MM.1S (cell line): Measurements from ENCODE around the gene BEGAIN.

Experiments
- EZH2phosphoT487 ChIP-seq: fragments of 300-600 bp; sonication (generic); IDR thresholded peaks from 2 replicates; pipeline ENCODE4 v1.6.1; 2018; ENCODE audit warnings: antibody characterized with exemption, low read length
- TF ChIP-seq, protein P1 (sequence below): fragments of 300-600 bp; sonication (generic); IDR thresholded peaks from 2 replicates; pipeline ENCODE4 v1.5.1; 2016; ENCODE audit warnings: antibody characterized with exemption, low read length, mixed read lengths

- TF ChIP-seq, protein P1, sequence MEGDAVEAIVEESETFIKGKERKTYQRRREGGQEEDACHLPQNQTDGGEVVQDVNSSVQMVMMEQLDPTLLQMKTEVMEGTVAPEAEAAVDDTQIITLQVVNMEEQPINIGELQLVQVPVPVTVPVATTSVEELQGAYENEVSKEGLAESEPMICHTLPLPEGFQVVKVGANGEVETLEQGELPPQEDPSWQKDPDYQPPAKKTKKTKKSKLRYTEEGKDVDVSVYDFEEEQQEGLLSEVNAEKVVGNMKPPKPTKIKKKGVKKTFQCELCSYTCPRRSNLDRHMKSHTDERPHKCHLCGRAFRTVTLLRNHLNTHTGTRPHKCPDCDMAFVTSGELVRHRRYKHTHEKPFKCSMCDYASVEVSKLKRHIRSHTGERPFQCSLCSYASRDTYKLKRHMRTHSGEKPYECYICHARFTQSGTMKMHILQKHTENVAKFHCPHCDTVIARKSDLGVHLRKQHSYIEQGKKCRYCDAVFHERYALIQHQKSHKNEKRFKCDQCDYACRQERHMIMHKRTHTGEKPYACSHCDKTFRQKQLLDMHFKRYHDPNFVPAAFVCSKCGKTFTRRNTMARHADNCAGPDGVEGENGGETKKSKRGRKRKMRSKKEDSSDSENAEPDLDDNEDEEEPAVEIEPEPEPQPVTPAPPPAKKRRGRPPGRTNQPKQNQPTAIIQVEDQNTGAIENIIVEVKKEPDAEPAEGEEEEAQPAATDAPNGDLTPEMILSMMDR = no peak
- no peak for TF ChIP-seq EZH2phosphoT487
Measured at GRCh38 chr14:100605706-100606686, 18.8 kb upstream of the BEGAIN start.
